Ascending aorta (tissue), 2 donors: Measurements from ENCODE around the gene TFF2. TPM values are rescaled to one million over a fixed set of nuclear protein-coding genes. Genes with fewer than 3 reads are reported as not detected.
A peak's percentile ranks its signal among the peaks of the same experiment; 100 is the strongest.

Experiments
- DNase-seq, 2 donors: peaks; one replicate each; pipeline ENCODE4 v3.0.0-alpha.2; 2019; ENCODE audit warnings: low spot score in 2 of 2
- H3K27ac ChIP-seq, 2 donors: fragments of 200-600 bp; sonication (generic); one replicate each; pipeline ENCODE4 v1.5.1; 2016 to 2017; ENCODE audit warnings: mild to moderate bottlenecking in 1 of 2
- H3K27me3 ChIP-seq: fragments of 200-600 bp; sonication (generic); one replicate; pipeline ENCODE4 v1.5.1; 2017
- H3K36me3 ChIP-seq, 2 donors: fragments of 200-600 bp; sonication (generic); one replicate each; pipeline ENCODE4 v1.5.1; 2016
- H3K4me1 ChIP-seq, 2 donors: fragments of 200-600 bp; sonication (generic); one replicate each; pipeline ENCODE4 v1.5.1; 2016 to 2017; ENCODE audit warnings: mild to moderate bottlenecking in 1 of 2
- H3K4me3 ChIP-seq, 2 donors: fragments of 200-600 bp; sonication (generic); one replicate each; pipeline ENCODE4 v1.5.1; 2016 to 2017; ENCODE audit warnings: mild to moderate bottlenecking in 1 of 2
- H3K9me3 ChIP-seq, 2 donors: fragments of 200-600 bp; sonication (generic); one replicate each; pipeline ENCODE4 v1.5.1; 2016
- intact Hi-C: fragments of 100-400 bp; cut with DNase I; formaldehyde crosslinking; loops from one replicate; pipeline ENCODE4 v1.15.1; 2023
- total RNA-seq: library from RNA; depleted of rRNA; stranded (reverse); fragments of >200 nt; gene quantifications from one replicate; pipeline ENCODE4 v1.1.0, GENCODE V29; 2016
- TF ChIP-seq, protein P1 (sequence below), 3 experiments: fragments of 200-600 bp in 2 of 3; fragments of 450-650 bp in 1 of 3; sonication (generic) in 2 of 3; IDR thresholded peaks; one replicate each; pipeline ENCODE4 v1.5.1; 2016 to 2019; ENCODE audit warnings: antibody characterized with exemption in 3 of 3, mild to moderate bottlenecking in 1 of 3, moderate library complexity in 1 of 3

The TFF2 gene
- total RNA-seq, 1 donor from 2014 or later = not detected

GRCh38 chr21:42311160-42311559, 39.6 kb downstream of the TFF2 start:
- Histone ChIP-seq H3K9me3 (no peaks in the 10 kb centered on the region), H3K4me3 (no peak overlapping the region), H3K27me3 (no peaks in the 10 kb centered on the region), H3K4me1 (no peaks in the 10 kb centered on the region), H3K27ac (no peak overlapping the region), H3K36me3 (no peaks in the 10 kb centered on the region)
- intact Hi-C loops = no loop called here
- DNase-seq = peak in 1 of 2 donors; percentile 40
- TF ChIP-seq, protein P1, sequence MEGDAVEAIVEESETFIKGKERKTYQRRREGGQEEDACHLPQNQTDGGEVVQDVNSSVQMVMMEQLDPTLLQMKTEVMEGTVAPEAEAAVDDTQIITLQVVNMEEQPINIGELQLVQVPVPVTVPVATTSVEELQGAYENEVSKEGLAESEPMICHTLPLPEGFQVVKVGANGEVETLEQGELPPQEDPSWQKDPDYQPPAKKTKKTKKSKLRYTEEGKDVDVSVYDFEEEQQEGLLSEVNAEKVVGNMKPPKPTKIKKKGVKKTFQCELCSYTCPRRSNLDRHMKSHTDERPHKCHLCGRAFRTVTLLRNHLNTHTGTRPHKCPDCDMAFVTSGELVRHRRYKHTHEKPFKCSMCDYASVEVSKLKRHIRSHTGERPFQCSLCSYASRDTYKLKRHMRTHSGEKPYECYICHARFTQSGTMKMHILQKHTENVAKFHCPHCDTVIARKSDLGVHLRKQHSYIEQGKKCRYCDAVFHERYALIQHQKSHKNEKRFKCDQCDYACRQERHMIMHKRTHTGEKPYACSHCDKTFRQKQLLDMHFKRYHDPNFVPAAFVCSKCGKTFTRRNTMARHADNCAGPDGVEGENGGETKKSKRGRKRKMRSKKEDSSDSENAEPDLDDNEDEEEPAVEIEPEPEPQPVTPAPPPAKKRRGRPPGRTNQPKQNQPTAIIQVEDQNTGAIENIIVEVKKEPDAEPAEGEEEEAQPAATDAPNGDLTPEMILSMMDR (IDR thresholded peaks at IDR 0.05) = no peak

DNA sequence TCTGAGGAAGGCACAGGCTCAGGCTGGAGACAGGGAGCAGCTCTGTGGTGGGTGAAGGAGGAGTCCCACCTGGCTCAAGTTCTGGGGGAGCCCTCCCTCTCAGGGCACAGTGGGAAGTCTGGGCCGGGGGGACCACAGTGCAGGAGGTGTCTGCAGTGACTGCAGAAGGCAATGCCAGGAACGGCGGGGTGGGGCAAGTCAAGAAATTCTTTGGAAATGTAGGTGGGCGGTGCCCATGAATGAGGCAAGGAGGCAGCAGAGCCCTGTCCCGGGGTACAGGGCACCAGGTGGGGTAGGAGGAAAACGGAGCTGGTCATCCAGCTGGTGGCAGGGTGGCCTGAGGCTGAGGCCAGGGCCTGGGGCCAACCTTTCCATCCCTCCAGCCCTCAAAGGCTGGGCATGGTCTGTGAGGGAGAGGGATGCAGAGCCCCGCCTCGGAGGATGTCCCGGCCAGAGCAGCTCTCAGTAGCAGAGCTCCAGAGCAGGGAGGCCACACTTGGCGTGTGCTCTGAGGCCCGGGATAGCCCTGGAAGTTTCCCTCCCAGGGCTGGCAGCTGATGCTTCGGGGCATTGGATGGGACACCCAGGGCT, 40.3 kb downstream of the TFF2 start:
- Histone ChIP-seq H3K27ac (no peak overlapping the region), H3K36me3 (no peaks in the 10 kb centered on the region), H3K4me1 (no peaks in the 10 kb centered on the region), H3K9me3 (no peaks in the 10 kb centered on the region), H3K27me3 (no peaks in the 10 kb centered on the region), H3K4me3 (no peak overlapping the region)
- intact Hi-C loops = no loop called here
- TF ChIP-seq, protein P1 (IDR thresholded peaks at IDR 0.05) = no peak
- DNase-seq = peak in 1 of 2 donors; percentile 52

- Histone ChIP-seq H3K27ac (no peak overlapping the region), H3K27me3 (no peaks in the 10 kb centered on the region), H3K36me3 (no peaks in the 10 kb centered on the region), H3K4me1 (no peaks in the 10 kb centered on the region), H3K9me3 (no peaks in the 10 kb centered on the region), H3K4me3 (no peak overlapping the region)
- DNase-seq = peak in 1 of 2 donors; percentile 70
- intact Hi-C loops = no loop called here
- TF ChIP-seq, protein P1 (IDR thresholded peaks at IDR 0.05) = peak; percentile 29 to 49 (median 41)
Observed at GRCh38 chr21:42309753-42310213, 41.0 kb downstream of the TFF2 start.

GRCh38 chr21:42308914-42309752, 41.7 kb downstream of the TFF2 start:
- no peaks in the 10 kb centered on the region for H3K9me3 ChIP-seq
- intact Hi-C loops = no loop called here
- peak in 1 of 2 donors; percentile 31 for DNase-seq

DNA sequence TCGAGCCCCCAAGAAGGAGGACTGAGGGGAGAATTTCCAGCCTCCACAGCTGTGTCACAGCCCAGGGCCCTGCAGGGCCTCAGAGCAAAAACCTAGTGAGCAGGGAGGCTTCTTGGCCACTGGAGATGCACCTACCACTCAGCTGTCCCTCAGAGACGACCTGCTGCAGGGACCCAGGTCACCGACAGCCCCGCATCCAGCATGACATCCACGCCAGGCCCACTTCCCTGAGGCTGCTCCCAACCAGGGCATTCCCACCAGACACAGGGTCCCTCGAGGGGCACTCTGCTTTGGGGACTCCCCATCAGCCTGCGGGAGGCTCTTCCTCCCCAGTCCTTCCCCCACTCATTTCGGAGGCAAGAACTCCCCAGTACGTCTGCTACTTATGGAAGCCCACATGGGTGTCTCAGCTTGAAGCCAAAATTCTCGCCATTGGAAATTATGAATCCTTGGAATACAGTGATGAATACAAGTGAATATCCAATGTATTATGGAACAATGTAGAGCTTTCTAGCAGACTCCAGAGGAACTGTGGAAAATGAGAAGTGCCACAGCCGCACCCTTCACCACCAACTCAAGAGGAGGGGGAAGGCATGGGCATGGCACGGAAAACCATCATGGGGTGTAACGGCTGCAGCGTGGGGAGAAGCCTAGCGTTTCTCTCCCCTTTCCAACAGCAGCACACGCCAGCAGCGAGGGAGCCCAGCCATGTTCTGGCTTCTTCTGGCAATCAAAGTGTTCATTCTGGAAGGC, 42.5 kb downstream of the TFF2 start:
- TF ChIP-seq, protein P1 (IDR thresholded peaks at IDR 0.05) = no peak
- no peaks in the 10 kb centered on the region for H3K27me3 ChIP-seq
- no peak overlapping the region for H3K4me3 ChIP-seq
- H3K36me3 ChIP-seq = no peaks in the 10 kb centered on the region
- intact Hi-C loops = no loop called here
- DNase-seq = peak in 1 of 2 donors; percentile 39
- H3K4me1 ChIP-seq = no peaks in the 10 kb centered on the region
- no peak overlapping the region for H3K27ac ChIP-seq
- no peaks in the 10 kb centered on the region for H3K9me3 ChIP-seq

More at GRCh38 chr21:42308914-42309752, 41.7 kb downstream of the TFF2 start:
- H3K27ac ChIP-seq = no peak overlapping the region
- no peak overlapping the region for H3K4me3 ChIP-seq
- no peaks in the 10 kb centered on the region for H3K36me3 ChIP-seq
- H3K27me3 ChIP-seq = no peaks in the 10 kb centered on the region
- H3K4me1 ChIP-seq = no peaks in the 10 kb centered on the region
- TF ChIP-seq, protein P1 (IDR thresholded peaks at IDR 0.05) = no peak
